Gastrocnemius medialis (tissue), 4 donors: ENCODE data around the gene NVL. TPM values are rescaled to one million over a fixed set of nuclear protein-coding genes. Genes with fewer than 3 reads are reported as not detected.

Experiments
- ATAC-seq, 2 donors: fragments of 150-250 bp; one replicate each; pipeline ENCODE4 v1.9.1; 2016
- DNase-seq, 2 donors: peaks; one replicate each; pipeline ENCODE4 v3.0.0-alpha.2; 2019
- H3K27ac ChIP-seq, 4 donors: fragments of 200-600 bp; sonication (generic); 1 replicate in 1 of 4; 2 replicates in 3 of 4; pipeline ENCODE4 v1.5.1; 2016 to 2018; ENCODE audit warnings: mild to moderate bottlenecking in 2 of 4, moderate library complexity in 1 of 4
- H3K27me3 ChIP-seq, 3 donors: fragments of 200-600 bp; sonication (generic) in 2 of 3; 1 replicate in 1 of 3; 2 replicates in 2 of 3; pipeline versions ENCODE4 v1.5.1 to v1.6.0; 2016 to 2019; ENCODE audit warnings: mild to moderate bottlenecking in 1 of 3, moderate library complexity in 1 of 3
- H3K36me3 ChIP-seq, 2 donors: fragments of 200-600 bp; sonication (generic) in 1 of 2; one replicate each; pipeline ENCODE4 v1.5.1; 2017 to 2018
- H3K4me1 ChIP-seq, 2 donors: fragments of 200-600 bp; sonication (generic) in 1 of 2; one replicate each; pipeline ENCODE4 v1.5.1; 2016 to 2017; ENCODE audit warnings: mild to moderate bottlenecking in 2 of 2
- H3K4me3 ChIP-seq, 4 donors: fragments of 200-600 bp; sonication (generic) in 3 of 4; 1 replicate in 1 of 4; 2 replicates in 3 of 4; pipeline ENCODE4 v1.5.1; 2016 to 2019; ENCODE audit warnings: mild to moderate bottlenecking in 2 of 4
- H3K9me3 ChIP-seq, 3 donors: fragments of 200-600 bp; sonication (generic) in 2 of 3; 1 replicate in 1 of 3; 2 replicates in 2 of 3; pipeline ENCODE4 v1.5.1; 2016 to 2019
- CTCF ChIP-seq, 5 experiments: fragments of 450-650 bp in 3 of 5; fragments of 200-600 bp in 2 of 5; sonication (generic) in 2 of 5; IDR thresholded peaks in 4 of 5; conservative IDR thresholded peaks in 1 of 5; 1 replicate in 4 of 5; 2 replicates in 1 of 5; pipeline ENCODE4 v1.5.1; 2016 to 2019; ENCODE audit warnings: antibody characterized with exemption in 5 of 5, mild to moderate bottlenecking in 3 of 5, moderate library complexity in 3 of 5
- POLR2A ChIP-seq, 2 donors: fragments of 450-650 bp; IDR thresholded peaks; one replicate each; pipeline ENCODE4 v1.6.1; 2017; ENCODE audit warnings: antibody characterized with exemption in 2 of 2, mild to moderate bottlenecking in 2 of 2, moderate library complexity in 2 of 2
- in situ Hi-C, 4 donors: fragments of 200-750 bp; cut with MboI; loops; one replicate each; pipeline versions ENCODE4 v1.15.0 to v1.8.0; 2017; ENCODE audit warnings: low sequenced_read_pairs in 4 of 4
- intact Hi-C: fragments of 100-400 bp; cut with DNase I; formaldehyde crosslinking; loops from one replicate; pipeline ENCODE4 v1.15.1; 2023; ENCODE audit warnings: low total_unique reads
- total RNA-seq, 4 donors: library from RNA; depleted of rRNA; stranded (reverse); fragments of >200 nt; gene quantifications; one replicate each; pipeline versions ENCODE4 v1.1.0 to v1.2.3, GENCODE V29; 2016

Gene NVL
- total RNA-seq, 4 donors from 2014 or later = 6.5 to 32.5 (median 7.7) TPM

DNA sequence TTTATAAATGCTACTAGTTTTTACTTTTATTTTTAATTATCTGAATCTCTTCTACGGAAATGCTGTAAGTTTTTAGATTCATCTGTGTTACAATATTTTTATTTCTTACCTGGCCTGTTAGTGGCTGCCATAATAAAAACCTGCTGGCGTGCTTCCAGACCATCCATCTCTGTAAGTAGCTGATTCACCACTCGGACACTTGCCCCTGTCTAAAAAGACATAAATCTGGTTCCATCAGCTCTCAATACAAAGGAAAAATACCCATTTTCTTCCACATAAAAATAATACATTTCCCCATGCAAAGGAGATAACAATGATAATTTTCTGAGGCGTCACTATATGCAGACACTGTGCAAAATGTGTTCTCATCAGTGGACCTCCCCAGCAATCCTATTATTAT is 62.0 kb downstream of the NVL start:
- ATAC-seq (no peak), DNase-seq (no peak)
- Histone ChIP-seq H3K36me3 (peaks cover 0 to 41% of the 10 kb centered on the region in 2 donors), H3K4me3 (no peak overlapping the region), H3K27ac (no peak overlapping the region), H3K9me3 (no peaks in the 10 kb centered on the region), H3K4me1 (no peaks in the 10 kb centered on the region), H3K27me3 (no peaks in the 10 kb centered on the region)
- in situ Hi-C loops (no loop called here), intact Hi-C loops (no loop called here)
- TF ChIP-seq CTCF (IDR thresholded peaks at IDR 0.05 in 4 of 5, conservative IDR thresholded peaks at IDR 0.05 in 1 of 5) = no peak
- TF ChIP-seq POLR2A (IDR thresholded peaks at IDR 0.05) = no peak

DNA sequence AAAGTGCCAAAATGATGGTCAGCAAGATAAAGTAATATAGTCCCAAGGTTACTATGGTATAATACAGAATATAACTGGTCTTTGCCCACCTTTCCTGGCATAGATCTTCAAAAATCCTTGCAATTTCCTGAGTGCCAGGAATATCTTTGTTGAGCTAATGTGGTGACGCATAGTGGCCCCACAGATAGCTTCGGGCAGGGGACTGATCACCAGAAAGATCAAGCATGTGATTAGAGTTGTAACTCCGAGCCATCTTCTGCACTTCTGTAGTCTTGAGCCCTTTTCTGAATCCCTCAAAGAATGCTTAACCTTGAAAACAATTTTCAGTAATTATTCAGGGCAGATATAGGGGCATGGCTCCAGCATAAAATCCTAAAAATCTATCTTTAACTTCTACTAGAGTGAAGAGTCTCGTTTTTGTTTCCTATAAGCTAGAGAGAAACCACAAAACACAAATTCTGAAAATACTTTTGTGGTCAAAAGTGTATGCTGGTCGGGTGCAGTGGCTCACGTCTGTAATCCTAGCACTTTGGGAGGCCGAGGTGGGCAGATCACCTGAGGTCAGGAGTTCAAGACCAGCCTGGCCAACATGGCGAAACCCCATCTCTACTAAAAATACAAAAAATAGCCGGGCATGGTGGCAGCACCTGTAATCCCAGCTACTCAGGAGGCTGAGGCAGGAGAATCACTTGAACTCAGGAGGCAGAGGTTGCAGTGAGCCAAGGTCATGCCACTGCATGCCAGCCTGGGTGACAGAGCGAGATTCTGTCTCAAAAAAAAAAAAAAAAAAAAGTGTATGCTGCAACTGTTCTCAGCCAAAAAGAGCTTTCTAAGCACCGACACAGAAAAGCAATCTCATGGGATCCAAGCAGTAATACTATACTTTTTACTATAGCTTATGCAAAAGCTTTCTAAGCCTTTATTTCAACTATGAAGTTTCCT is 62.8 kb downstream of the NVL start:
- Histone ChIP-seq H3K9me3 (no peaks in the 10 kb centered on the region), H3K27me3 (no peaks in the 10 kb centered on the region), H3K4me1 (no peaks in the 10 kb centered on the region), H3K27ac (no peak overlapping the region), H3K36me3 (peaks cover 0 to 41% of the 10 kb centered on the region in 2 donors), H3K4me3 (no peak overlapping the region)
- intact Hi-C loops = no loop called here
- in situ Hi-C loops = no loop called here
- TF ChIP-seq POLR2A (IDR thresholded peaks at IDR 0.05) (no peak), CTCF (IDR thresholded peaks at IDR 0.05 in 4 of 5, conservative IDR thresholded peaks at IDR 0.05 in 1 of 5) (no peak)
- ATAC-seq (no peak), DNase-seq (no peak)

- intact Hi-C loops = no loop called here
- no peak for ATAC-seq
These were observed 63.7 kb downstream of the NVL start for GRCh38 chr1:224266105-224266914.

GRCh38 chr1:224264321-224264720 is 65.7 kb downstream of the NVL start:
- intact Hi-C loops = no loop called here
- Histone ChIP-seq H3K4me1 (no peaks in the 10 kb centered on the region), H3K27me3 (no peaks in the 10 kb centered on the region), H3K9me3 (no peaks in the 10 kb centered on the region), H3K36me3 (peaks cover 0 to 21% of the 10 kb centered on the region in 2 donors), H3K4me3 (no peak overlapping the region), H3K27ac (no peak overlapping the region)
- DNase-seq (no peak), ATAC-seq (no peak)
- no peak for TF ChIP-seq CTCF (IDR thresholded peaks at IDR 0.05 in 4 of 5, conservative IDR thresholded peaks at IDR 0.05 in 1 of 5)
- no peak for TF ChIP-seq POLR2A (IDR thresholded peaks at IDR 0.05)
- in situ Hi-C loops = no loop called here

More at GRCh38 chr1:224266105-224266914, 63.7 kb downstream of the NVL start:
- TF ChIP-seq POLR2A (IDR thresholded peaks at IDR 0.05) = no peak
- Histone ChIP-seq H3K27ac (no peak overlapping the region), H3K36me3 (peaks cover 0 to 33% of the 10 kb centered on the region in 2 donors), H3K4me3 (no peak overlapping the region), H3K9me3 (no peaks in the 10 kb centered on the region), H3K27me3 (no peaks in the 10 kb centered on the region), H3K4me1 (no peaks in the 10 kb centered on the region)
- in situ Hi-C loops = no loop called here
- DNase-seq = no peak
